ENCODE measurements around the gene OTOGL. TPM values are rescaled to one million over a fixed set of nuclear protein-coding genes. Genes with fewer than 3 reads are reported as not detected.

OTOGL gene
- total RNA-seq, 1 experiment from 2014 or later, result not detected

- no peak for TF ChIP-seq EZH2 (IDR thresholded peaks at IDR 0.05; ENCODE audit: low read depth)
- TF ChIP-seq CTCF (conservative IDR thresholded peaks at IDR 0.05), result no peak
Measured at GRCh38 chr12:80107221-80107620, 7.9 kb downstream of the OTOGL start.

DNA sequence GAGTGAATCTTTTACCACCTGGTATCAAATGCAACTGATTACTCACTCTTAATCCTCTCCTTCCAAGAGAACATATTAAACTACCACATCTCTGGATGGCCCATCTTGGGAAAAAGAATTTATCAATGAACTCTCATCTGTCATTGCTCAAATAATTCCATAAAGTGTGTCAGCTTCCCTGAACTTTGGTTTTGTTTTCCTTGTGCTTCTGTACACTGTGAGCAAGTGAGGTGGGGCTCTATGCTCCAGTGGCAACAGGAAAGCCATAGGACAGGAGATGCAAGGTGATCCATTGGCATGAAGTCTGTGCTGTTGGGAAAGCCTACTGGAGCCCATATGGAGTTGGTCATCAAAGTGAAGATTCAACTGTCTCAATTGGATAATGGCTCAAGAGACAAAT, 17.4 kb downstream of the OTOGL start:
- POLR2A ChIA-PET (ENCODE audit: unreplicated experiment), result no interaction called here
- CTCF ChIA-PET, result no interaction called here

More at GRCh38 chr12:80107221-80107620, 7.9 kb downstream of the OTOGL start:
- no peak overlapping the region for H3K27ac ChIP-seq
- no peak overlapping the region for H3K4me2 ChIP-seq
- CTCF ChIA-PET, result no interaction called here
- no peak overlapping the region for H2AFZ ChIP-seq
- no peak overlapping the region for H3K4me3 ChIP-seq
- H3K79me2 ChIP-seq (ENCODE audit: low read depth), result no peaks in the 10 kb centered on the region
- BruUV-seq (replicated peaks), result no TSS peak
- POLR2A ChIA-PET (ENCODE audit: unreplicated experiment), result no interaction called here
- no peak for DNase-seq
- no peaks in the 10 kb centered on the region for H3K9me3 ChIP-seq (ENCODE audit: insufficient read depth, low read depth)
- H3K4me1 ChIP-seq (replicated peaks; ENCODE audit: insufficient read depth), result no peaks in the 10 kb centered on the region
- no peaks in the 10 kb centered on the region for H3F3A ChIP-seq (ENCODE audit: insufficient read depth, low read depth)
- H3K9me2 ChIP-seq (ENCODE audit: insufficient read depth), result peaks cover 6% of the 10 kb centered on the region; the same call in 1 of the 2 replicates
- H4K20me1 ChIP-seq (ENCODE audit: insufficient read depth), result no peaks in the 10 kb centered on the region
- no peaks in the 10 kb centered on the region for H3K36me3 ChIP-seq (ENCODE audit: low read depth)
- H3K27me3 ChIP-seq (ENCODE audit: insufficient read depth, low read depth), result no peaks in the 10 kb centered on the region
- intact Hi-C loops (cut with micrococcal nuclease; ENCODE audit: unreplicated experiment), result no loop called here

DNA sequence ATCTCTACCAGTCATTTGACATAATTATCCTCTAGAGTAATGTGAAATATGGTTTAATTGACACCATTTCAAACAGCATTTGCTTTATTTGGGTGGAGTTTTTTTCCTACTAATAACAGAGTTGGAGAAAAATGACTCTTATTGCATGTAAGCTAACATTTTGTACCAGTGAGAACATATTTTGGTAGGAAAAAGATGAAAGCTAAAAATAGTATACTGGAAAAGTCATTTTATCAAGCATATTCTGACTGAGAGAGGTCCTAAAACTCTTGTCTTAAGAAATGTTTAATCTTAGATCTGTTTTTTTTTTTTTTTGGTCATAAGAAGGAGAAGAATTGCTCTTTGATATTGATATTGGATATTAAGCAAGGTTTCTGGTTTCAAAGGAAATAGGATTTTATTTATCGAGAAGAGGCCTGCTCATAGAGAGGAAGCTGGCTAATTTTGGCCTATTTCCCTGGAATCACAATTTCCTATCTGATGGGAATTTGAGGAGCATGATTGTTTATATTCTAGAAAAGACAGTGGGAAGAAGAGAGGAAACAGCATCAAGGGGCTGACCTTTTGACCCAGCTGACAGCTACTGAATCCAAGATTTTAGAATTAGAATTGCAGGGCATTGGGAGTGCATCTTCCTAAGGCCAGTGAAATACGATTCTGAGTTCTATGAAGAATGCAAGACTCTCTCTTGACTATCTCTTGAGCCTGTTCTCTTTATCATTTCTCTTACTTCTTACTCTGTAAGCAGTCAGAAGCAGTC, 19.4 kb downstream of the OTOGL start:
- Histone ChIP-seq H3K27ac (no peak overlapping the region), H3K27me3 (ENCODE audit: insufficient read depth, low read depth) (no peaks in the 10 kb centered on the region), H3K4me3 (no peak overlapping the region), H3K4me2 (no peak overlapping the region), H3K9me3 (ENCODE audit: insufficient read depth, low read depth) (no peaks in the 10 kb centered on the region; the same call in 1 of the 2 replicates), H2AFZ (no peak overlapping the region), H4K20me1 (ENCODE audit: insufficient read depth) (no peaks in the 10 kb centered on the region), H3K9me2 (ENCODE audit: insufficient read depth) (no peaks in the 10 kb centered on the region), H3K79me2 (ENCODE audit: low read depth) (no peaks in the 10 kb centered on the region), H3K36me3 (ENCODE audit: low read depth) (no peaks in the 10 kb centered on the region), H3F3A (ENCODE audit: insufficient read depth, low read depth) (no peaks in the 10 kb centered on the region), H3K4me1 (replicated peaks; ENCODE audit: insufficient read depth) (no peaks in the 10 kb centered on the region)
- TF ChIP-seq CTCF (conservative IDR thresholded peaks at IDR 0.05), result no peak
- TF ChIP-seq EZH2 (IDR thresholded peaks at IDR 0.05; ENCODE audit: low read depth), result no peak
- intact Hi-C loops (cut with micrococcal nuclease; ENCODE audit: unreplicated experiment), result no loop called here
- CTCF ChIA-PET, result no interaction called here
- POLR2A ChIA-PET (ENCODE audit: unreplicated experiment), result no interaction called here
- no peak for DNase-seq
- BruUV-seq (replicated peaks), result no TSS peak

More for the DNA sequence above, 17.4 kb downstream of the OTOGL start:
- intact Hi-C loops (cut with micrococcal nuclease; ENCODE audit: unreplicated experiment), result no loop called here
- Histone ChIP-seq H2AFZ (no peak overlapping the region), H3K4me3 (no peak overlapping the region), H3K27ac (no peak overlapping the region), H3K4me2 (no peak overlapping the region), H3K79me2 (ENCODE audit: low read depth) (no peaks in the 10 kb centered on the region), H3K4me1 (replicated peaks; ENCODE audit: insufficient read depth) (no peaks in the 10 kb centered on the region), H3K36me3 (ENCODE audit: low read depth) (no peaks in the 10 kb centered on the region), H4K20me1 (ENCODE audit: insufficient read depth) (no peaks in the 10 kb centered on the region), H3F3A (ENCODE audit: insufficient read depth, low read depth) (no peaks in the 10 kb centered on the region), H3K27me3 (ENCODE audit: insufficient read depth, low read depth) (no peaks in the 10 kb centered on the region), H3K9me3 (ENCODE audit: insufficient read depth, low read depth) (no peaks in the 10 kb centered on the region; the same call in 1 of the 2 replicates), H3K9me2 (ENCODE audit: insufficient read depth) (no peaks in the 10 kb centered on the region)
- TF ChIP-seq EZH2 (IDR thresholded peaks at IDR 0.05; ENCODE audit: low read depth) (no peak), CTCF (conservative IDR thresholded peaks at IDR 0.05) (no peak)
- BruUV-seq (replicated peaks), result no TSS peak
- no peak for DNase-seq
